ENCODE data around the gene ATIC.

Gene ATIC

DNA sequence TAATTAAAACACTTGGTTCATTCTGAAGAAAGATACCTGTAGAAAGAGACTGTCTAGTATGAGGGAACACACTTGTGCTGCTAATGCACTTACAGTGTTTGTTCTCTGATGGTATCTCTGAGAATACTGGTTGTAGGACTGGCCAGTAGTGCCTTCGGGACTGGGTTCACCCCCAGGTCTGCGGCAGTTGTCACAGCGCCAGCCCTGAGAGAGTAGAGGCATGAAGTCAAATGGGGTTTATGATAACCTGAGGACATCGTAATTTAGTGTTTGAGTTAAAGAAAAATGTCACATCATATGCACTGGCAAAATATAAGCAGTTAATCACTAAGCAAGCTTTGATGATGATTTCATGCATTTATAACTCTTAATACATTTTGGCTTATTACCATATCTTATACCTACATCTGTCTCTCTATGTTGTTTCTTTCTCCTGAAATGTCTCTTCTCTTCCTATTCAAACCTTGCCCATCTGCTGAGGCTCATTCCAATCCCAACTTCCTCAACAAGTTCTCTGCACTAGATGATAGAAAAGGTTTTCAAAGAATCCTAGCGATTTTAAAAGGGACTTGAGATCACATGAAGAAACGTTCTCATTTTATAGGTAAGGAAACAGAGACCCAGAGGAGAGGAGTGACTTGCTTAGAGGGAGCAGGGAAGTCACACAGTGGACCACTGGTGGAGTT is 50.2 kb downstream of the ATIC start:
- DNase-seq: no peak

GRCh38 chr2:215362562-215362904 is 50.7 kb downstream of the ATIC start:
- DNase-seq: no peak

DNA sequence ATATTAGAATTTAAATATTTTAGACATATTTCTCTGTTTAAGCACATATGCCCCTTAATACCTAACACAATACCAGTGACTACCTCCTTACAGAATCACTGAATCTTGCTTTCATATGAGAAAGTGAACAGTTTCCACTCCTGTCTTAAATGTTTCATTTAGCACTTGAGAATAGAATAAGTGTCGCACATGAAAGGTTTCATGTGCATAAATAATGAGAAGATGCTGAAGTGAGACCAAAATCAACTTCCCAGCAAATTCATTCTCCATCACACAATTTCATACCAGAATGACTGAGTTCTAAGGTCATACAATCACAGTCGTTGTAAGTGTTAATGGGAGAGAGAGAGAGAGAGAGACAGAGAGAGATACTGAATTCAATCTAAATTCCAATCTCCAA is 51.2 kb downstream of the ATIC start:
- no peak for DNase-seq

DNA sequence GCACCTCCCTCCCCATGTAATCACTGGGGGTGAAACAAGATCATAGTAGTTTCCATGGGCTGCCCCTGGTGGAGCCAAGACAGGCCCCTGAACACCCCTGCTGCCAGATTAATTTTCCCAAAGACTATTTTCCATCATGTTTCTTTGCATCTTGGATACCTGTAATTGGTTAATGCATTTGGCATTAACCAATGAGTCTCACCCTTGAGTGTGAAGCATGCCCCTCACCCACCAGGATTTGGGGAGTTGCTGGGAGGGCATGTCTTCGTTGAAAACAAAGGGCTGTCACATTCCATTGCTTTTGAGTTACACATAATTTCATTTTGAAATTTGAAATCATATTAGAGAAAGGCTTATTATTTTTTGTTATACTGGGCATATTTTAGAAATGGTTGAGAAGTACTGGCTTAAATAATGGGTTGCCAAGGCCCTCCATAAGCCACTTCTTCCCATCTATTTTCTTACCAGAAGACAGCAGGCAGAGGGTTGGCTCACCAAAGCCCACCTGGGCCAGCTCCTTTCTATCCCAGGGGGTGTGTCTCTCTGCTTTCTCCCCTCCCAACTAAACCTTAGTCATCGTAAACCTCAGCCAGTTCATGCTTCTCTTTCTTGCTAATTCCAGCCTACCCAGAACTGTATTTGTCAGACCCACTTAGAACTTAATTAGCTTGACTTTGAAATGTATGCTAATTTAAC is 51.8 kb downstream of the ATIC start:
- no peak for DNase-seq

- no peak for DNase-seq
These were observed 52.6 kb downstream of the ATIC start for GRCh38 chr2:215364157-215365155.

DNA sequence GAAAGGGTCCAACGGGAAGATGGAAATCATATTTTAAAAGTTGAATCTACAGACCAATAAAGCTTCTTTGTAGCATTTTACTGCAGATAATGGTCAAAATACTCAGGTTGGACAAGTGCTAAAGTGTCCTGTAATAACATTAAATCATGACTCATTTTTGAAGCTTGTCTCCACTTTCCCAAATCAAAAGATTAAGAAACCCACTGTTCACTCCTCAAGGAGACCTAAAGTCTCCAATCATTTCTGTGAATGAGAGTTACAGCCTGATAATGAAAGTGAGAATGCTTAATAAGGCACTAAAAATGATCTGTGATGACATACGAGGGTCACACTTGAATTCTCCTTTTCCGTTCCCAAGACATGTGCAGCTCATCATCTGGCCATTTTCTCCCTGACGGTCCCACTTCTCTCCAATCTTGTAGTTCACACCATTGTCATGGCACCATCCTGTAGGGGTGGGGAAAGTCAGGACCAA is 53.4 kb downstream of the ATIC start:
- no peak for DNase-seq

DNA sequence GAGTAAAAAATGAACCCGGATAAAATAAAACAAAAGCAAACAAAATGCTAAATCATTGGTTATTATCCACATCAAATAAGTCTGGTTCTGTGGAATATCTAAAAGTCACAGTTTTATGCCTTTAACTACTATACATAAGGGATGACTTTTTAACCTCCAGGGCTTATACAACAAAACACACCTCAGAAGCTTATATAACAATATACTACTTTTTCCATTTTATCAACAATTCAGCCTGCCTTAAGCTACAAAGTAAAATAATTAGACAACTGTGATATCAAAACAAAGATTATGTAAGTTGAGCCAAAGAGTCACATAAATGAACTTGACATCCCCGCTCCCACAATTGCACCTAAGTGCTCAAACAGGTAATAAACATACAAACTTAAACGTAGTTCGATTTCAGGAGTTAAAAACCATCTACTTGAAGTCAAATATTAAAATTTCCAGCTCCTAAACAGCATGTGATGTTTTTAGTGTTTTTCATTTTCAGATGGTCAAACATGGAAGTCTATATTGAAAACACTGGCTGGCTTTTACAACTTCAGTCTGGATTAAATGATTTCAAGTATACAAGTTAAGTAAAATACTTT is 54.7 kb downstream of the ATIC start:
- no peak for DNase-seq

DNA sequence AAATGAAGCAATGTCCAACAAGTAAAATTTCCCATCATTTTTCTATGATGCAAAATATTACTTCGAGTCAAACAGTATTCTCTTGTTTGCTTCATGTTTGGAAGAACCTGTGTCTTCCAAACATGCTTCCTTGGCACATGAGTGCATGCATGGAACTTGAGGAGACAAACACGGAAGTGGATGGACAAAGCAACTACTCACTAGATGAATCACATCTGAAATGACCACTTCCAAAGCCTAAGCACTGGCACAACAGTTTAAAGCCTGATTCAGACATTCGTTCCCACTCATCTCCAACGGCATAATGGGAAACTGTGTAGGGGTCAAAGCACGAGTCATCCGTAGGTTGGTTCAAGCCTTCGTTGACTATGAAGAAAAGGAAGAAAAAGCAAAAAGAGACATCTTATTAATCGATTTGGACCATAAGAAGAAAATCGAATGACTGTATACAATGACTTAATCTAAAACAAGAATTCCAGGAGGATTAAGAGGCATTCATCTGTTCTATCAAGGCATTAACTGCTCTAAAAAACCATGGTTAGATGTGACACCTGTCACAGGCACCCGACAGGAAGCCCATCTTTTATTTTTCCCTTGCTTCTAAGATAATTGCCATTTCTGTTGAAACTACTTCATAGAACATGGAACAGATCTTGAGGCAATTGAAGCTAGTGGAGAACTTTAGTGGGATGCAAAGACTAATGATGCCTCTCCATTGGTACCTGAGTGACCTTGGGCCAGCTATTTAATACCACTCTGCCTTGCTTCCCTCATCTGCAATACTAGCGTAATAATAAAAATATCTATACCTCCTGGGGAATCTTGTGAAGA is 56.0 kb downstream of the ATIC start:
- no peak for DNase-seq

DNA sequence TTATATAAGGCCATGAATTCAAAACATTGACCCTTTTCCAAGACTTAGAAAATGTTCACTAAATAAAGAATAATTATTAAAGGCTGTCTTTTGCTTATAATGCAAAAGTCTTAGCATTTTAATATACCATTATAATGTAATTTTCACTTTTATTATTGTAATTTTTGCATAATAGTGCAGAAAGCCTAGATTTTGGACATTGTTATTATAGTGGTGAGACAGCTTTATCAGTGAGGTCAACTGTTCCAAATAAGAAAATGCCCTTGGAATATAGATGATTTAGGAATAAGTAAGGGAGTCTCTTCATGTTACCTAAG is 56.6 kb downstream of the ATIC start:
- no peak for DNase-seq

DNA sequence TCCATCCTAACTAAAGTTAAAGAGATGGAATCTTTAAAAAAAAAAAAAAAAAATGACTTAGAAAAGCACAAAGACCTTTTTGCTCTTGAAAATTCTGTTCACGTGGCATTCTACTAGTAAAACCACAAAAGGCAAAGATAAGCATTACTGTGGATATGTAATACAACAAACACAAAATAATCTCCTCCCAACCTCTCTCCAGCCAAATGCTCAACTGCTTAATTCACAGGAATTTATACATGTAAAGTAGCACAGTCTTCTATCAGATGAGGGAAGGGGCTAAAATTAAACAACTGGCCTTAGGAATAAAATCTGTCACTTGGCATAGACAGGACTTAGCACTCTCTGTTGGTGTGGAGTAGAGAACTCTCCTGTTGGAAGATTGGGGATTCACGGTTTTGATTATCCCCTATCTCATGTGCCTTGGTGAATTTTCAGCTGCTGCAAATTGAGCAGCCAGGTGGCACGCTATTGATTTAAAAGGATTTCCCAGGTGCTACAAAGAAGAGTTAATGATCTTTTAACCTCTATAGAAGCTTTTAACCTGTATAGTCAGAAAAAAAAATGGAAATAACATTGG is 57.4 kb downstream of the ATIC start:
- DNase-seq: no peak

GRCh38 chr2:215370112-215370965 is 58.5 kb downstream of the ATIC start:
- DNase-seq: no peak

DNA sequence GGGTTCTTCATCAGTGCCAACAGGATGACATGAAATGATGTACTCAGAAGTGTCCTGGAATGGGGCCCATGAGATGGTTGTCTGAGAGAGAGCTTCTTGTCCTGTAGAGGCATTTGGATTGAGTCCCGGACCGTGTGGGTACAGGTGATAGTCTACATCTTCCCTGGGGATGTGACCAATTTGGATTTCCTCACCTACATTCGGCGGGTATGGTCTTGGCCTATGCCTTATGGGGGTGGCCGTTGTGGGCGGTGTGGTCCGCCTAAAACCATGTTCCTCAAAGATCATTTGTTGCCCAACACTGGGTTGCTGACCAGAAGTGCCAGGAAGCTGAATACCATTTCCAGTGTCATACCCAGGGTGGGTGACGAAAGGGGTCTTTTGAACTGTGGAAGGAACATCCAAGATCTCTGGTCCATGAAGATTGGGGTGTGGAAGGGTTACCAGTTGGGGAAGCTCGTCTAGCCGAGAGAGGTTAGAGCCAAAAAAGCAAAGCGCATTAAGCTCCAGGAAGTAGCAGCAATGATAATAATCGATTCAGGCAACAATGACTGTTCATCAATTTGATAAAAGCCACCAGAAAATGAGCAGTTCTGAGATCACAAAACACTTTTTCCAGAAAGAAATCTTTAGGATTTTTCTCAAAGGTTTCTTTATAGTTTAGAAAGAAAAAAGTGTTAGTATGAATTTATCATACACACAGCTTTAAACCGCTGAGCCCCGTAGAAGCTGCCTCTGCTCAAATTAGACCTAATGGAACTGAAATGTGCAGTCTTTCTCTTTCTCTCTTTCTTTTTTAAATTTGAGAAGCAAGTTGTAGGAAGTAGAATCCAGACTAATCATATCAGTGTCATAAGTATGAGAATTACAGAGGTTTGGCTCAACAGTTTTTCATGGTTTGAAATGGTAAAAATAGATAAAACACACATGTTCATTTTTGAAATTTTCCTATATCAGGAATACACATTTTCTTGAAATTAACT is 60.3 kb downstream of the ATIC start:
- DNase-seq: no peak

GRCh38 chr2:215372968-215373649 is 61.2 kb downstream of the ATIC start:
- DNase-seq: no peak

GRCh38 chr2:215374002-215374401 is 62.1 kb downstream of the ATIC start:
- no peak for DNase-seq

DNA sequence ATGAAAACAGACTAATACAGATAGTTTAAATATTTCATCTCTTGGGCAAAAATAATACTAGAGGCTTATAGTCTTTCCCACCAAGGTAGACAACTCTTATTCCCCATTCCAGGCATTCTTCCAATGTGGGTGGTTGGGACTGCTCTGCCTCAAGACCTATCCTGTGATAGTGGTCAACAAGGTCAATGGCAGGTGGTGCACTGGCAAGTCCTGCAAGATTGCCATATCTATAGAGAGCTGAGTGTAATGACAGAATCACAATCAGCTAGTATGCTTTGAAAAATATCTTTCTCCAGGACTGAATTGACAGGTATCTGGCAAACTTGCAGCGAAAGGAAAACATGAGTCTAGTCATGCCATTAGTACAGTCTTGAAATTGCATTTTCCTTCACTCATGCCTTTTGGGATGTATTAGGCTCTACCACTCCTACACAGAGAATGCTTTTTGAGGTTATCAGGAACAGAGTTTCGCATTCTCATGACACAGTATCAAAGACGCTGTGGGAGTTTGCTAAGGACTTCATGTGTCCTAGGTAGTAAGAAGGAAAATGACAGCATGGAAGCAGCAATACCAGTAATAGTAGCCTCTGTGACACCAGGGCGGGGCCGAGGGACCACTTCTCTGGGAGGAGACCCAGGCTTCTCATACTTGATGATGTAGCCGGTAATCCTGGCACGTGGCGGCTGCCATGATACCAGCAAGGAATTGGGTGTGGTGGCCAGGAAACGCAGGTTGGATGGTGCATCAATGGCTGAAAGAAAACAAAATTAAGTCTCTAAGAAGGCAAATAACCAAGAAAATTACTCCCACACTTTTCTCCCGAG is 63.0 kb downstream of the ATIC start:
- DNase-seq: no peak

- DNase-seq: no peak
These were observed 63.6 kb downstream of the ATIC start for GRCh38 chr2:215375467-215375830.

DNA sequence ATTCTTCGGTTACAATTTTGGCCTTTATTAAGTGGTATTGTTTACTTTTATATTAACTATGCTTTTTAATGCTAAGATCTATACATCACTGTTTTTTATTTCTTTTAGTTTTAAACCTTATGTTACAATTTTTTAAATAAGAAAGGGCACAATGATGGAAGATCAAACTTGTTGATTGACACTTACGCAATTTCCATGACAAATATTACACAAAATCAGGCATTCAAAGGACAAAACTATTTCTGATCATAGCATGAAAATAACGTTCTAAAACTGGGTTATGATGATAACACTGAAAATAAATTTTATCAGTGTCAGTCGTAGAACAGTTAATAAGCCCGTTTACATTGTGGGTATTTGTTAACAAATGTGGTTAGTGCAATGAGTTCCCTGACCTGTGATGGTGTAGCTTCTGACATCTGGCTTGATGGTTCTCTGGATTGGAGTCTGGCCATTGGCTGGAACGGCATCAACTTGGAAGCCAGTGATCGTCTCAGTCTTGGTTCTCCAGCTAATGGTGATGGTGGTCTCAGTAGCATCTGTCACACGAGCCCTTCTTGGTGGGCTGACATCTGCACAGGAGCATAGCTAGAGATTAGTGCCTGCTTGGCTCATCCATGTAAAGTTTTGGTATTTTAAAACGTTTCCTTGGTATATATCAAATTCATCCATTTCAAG is 64.4 kb downstream of the ATIC start:
- DNase-seq: no peak

- no peak for DNase-seq
These were observed 65.4 kb downstream of the ATIC start for GRCh38 chr2:215377283-215377682.

All from activated CD4-positive, CD25-positive, alpha-beta regulatory T cell (primary cell).